ENCODE measurements around the gene GJB5. TPM values are rescaled to one million over a fixed set of nuclear protein-coding genes. Genes with fewer than 3 reads are reported as not detected.

The GJB5 gene
- total and polyA plus RNA-seq, 7 donors = 0.69 TPM; not detected in 6

GRCh38 chr1:34746785-34747637, 7.8 kb upstream of the GJB5 start:
- TF ChIP-seq POLR2A (IDR thresholded peaks at IDR 0.05) (no peak), POLR2AphosphoS5 (IDR thresholded peaks at IDR 0.05) (no peak), CTCF (IDR thresholded peaks at IDR 0.05) (no peak), EP300 (IDR thresholded peaks at IDR 0.05) (no peak)
- H3K27me3 ChIP-seq = peaks cover 0 to 21% (median 5%) of the 10 kb centered on the region in 3 donors
- H3K9me3 ChIP-seq = no peaks in the 10 kb centered on the region
- intact Hi-C loops (cut with DNase I) = no loop called here
- H3K36me3 ChIP-seq = no peaks in the 10 kb centered on the region
- WGBS, 2 donors = 49 to 70% methylated on average over 18 of the region's 18 CpGs
- peak; percentile 34 for DNase-seq
- H3K4me1 ChIP-seq = peaks cover 0 to 7% (median 3%) of the 10 kb centered on the region in 4 donors
- H3K27ac ChIP-seq = no peak overlapping the region
- H3K4me3 ChIP-seq = no peak overlapping the region

- intact Hi-C loops (cut with DNase I) = no loop called here
- TF ChIP-seq CTCF (IDR thresholded peaks at IDR 0.05) (no peak), POLR2AphosphoS5 (IDR thresholded peaks at IDR 0.05) (no peak), POLR2A (IDR thresholded peaks at IDR 0.05) (no peak), EP300 (IDR thresholded peaks at IDR 0.05) (no peak)
Measured at GRCh38 chr1:34747638-34747941, 7.3 kb upstream of the GJB5 start.

GRCh38 chr1:34749992-34750391, 4.9 kb upstream of the GJB5 start:
- Histone ChIP-seq H3K27ac (no peak overlapping the region), H3K36me3 (no peaks in the 10 kb centered on the region), H3K4me1 (no peaks in the 10 kb centered on the region), H3K9me3 (no peaks in the 10 kb centered on the region), H3K27me3 (peaks cover 0 to 18% (median 5%) of the 10 kb centered on the region in 3 donors), H3K4me3 (no peak overlapping the region)
- no peak for TF ChIP-seq POLR2AphosphoS5 (IDR thresholded peaks at IDR 0.05)
- no peak for TF ChIP-seq CTCF (IDR thresholded peaks at IDR 0.05)
- no peak for TF ChIP-seq POLR2A (IDR thresholded peaks at IDR 0.05)
- TF ChIP-seq EP300 (IDR thresholded peaks at IDR 0.05) = no peak
- intact Hi-C loops (cut with DNase I) = no loop called here
- whole genome bisulfite sequencing, 2 donors = 76 to 78% methylated on average over 8 of the region's 8 CpGs
- DNase-seq = no peak

More at GRCh38 chr1:34747638-34747941, 7.3 kb upstream of the GJB5 start:
- Histone ChIP-seq H3K27me3 (peaks cover 0 to 16% (median 5%) of the 10 kb centered on the region in 3 donors), H3K4me3 (no peak overlapping the region), H3K27ac (no peak overlapping the region), H3K9me3 (no peaks in the 10 kb centered on the region), H3K36me3 (no peaks in the 10 kb centered on the region), H3K4me1 (peaks cover 0 to 4% (median 2%) of the 10 kb centered on the region in 4 donors)
- whole genome bisulfite sequencing, 2 donors = 79% methylated on average over 6 of the region's 6 CpGs
- DNase-seq = peak; percentile 36

GRCh38 chr1:34750610-34751009, 4.2 kb upstream of the GJB5 start:
- no peak for DNase-seq
- no peak overlapping the region for H3K27ac ChIP-seq
- no peaks in the 10 kb centered on the region for H3K36me3 ChIP-seq
- H3K9me3 ChIP-seq = no peaks in the 10 kb centered on the region
- intact Hi-C loops (cut with DNase I) = no loop called here
- no peak overlapping the region for H3K4me3 ChIP-seq
- no peak for TF ChIP-seq POLR2A (IDR thresholded peaks at IDR 0.05)
- TF ChIP-seq EP300 (IDR thresholded peaks at IDR 0.05) = no peak
- no peak for TF ChIP-seq POLR2AphosphoS5 (IDR thresholded peaks at IDR 0.05)
- no peak for TF ChIP-seq CTCF (IDR thresholded peaks at IDR 0.05)
- 88 to 92% methylated on average over 5 of the region's 5 CpGs for WGBS, 2 donors
- H3K27me3 ChIP-seq = peaks cover 0 to 24% (median 5%) of the 10 kb centered on the region in 3 donors
- H3K4me1 ChIP-seq = no peaks in the 10 kb centered on the region

Measured in sigmoid colon (tissue), 7 donors.